Fibroblast of lung (primary cell): ENCODE data around the gene PET100.

Source experiments
- CTCF ChIP-seq, 2 donors: IDR thresholded peaks in 1 of 2; conservative IDR thresholded peaks in 1 of 2; 1 replicate in 1 of 2; 2 replicates in 1 of 2; pipeline ENCODE4 v1.5.1; 2011 to 2012; ENCODE audit warnings: low read length in 2 of 2, control low read depth in 1 of 2, inconsistent platforms in 1 of 2, low read depth in 1 of 2, mild to moderate bottlenecking in 1 of 2
- EZH2 ChIP-seq: IDR thresholded peaks from 2 replicates; pipeline ENCODE4 v1.5.1; 2012; ENCODE audit warnings: low read length, control low read depth, mild to moderate bottlenecking; ENCODE audit errors: missing control alignments

DNA sequence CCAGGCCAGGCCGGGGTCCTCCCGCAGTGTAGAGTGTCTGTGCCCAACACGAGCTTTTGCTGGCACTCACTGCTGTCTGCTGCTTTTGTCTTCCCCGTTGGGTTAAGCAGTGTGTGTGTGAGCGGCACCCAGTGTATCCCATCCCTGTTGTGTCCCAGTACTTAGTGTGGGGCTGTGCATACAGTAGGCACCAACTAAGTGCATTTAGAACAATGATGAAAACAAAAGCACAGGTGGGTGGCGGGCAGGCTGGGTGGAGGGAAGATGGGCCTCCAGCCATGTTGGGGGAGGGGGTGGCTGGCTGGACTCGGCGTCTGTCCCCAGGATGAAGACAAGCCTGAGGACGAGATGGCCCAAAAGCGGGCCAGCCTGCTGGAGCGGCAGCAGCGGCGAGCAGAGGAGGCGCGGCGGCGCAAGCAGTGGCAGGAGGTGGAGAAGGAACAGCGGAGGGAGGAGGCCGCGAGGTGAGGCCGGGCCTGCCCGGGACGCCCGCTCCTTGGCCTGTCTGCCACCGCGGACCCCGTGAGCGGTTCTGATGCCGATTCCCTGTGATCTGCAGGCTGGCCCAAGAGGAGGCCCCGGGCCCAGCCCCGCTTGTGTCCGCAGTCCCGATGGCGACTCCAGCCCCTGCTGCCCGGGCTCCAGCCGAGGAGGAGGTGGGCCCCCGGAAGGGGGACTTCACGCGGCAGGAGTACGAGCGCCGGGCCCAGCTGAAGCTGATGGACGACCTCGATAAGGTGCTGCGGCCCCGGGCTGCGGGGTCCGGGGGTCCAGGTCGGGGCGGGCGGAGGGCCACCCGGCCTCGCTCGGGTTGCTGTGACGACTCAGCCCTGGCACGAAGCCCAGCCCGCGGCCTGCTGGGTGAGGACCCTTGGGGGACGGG lies 14.5 kb upstream of the PET100 start:
- TF ChIP-seq CTCF (conservative IDR thresholded peaks at IDR 0.05 in 1 of 2, IDR thresholded peaks at IDR 0.05 in 1 of 2; ENCODE audit: low read depth in 1 of 2, low read length in 2 of 2), result no peak
- TF ChIP-seq EZH2, result no peak
